ENCODE data around the gene PTPN14.
"Not testable (repeated sequence)": the region's sequence is repeated elsewhere in the genome, so short reads cannot be mapped to it uniquely, and the experiment has no call there.

The PTPN14 gene

GRCh38 chr1:214422137-214422671, 129.2 kb downstream of the PTPN14 start:
- DNase-seq = no peak

GRCh38 chr1:214420833-214421232, 130.6 kb downstream of the PTPN14 start:
- no peak for DNase-seq

GRCh38 chr1:214420341-214420740, 131.1 kb downstream of the PTPN14 start:
- DNase-seq = no peak

GRCh38 chr1:214419650-214420049, 131.8 kb downstream of the PTPN14 start:
- DNase-seq = no peak

GRCh38 chr1:214418391-214418790, 133.0 kb downstream of the PTPN14 start:
- DNase-seq = no peak

- no peak for DNase-seq
Measured at GRCh38 chr1:214417545-214418210, 133.7 kb downstream of the PTPN14 start.

GRCh38 chr1:214416858-214417257, 134.5 kb downstream of the PTPN14 start:
- DNase-seq = no peak

- DNase-seq = no peak
Measured at GRCh38 chr1:214416417-214416816, 135.0 kb downstream of the PTPN14 start.

GRCh38 chr1:214415131-214415530, 136.3 kb downstream of the PTPN14 start:
- DNase-seq = no peak

GRCh38 chr1:214414691-214415090, 136.7 kb downstream of the PTPN14 start:
- no peak for DNase-seq

- no peak for DNase-seq
Measured at GRCh38 chr1:214413315-214413714, 138.1 kb downstream of the PTPN14 start.

GRCh38 chr1:214404571-214405213, 146.7 kb downstream of the PTPN14 start:
- no peak for DNase-seq

- DNase-seq = no peak
Measured at GRCh38 chr1:214404154-214404553, 147.2 kb downstream of the PTPN14 start.

- DNase-seq = no peak
Measured at GRCh38 chr1:214403431-214403830, 148.0 kb downstream of the PTPN14 start.

GRCh38 chr1:214402613-214403083, 148.8 kb downstream of the PTPN14 start:
- peak; percentile 10 for DNase-seq

GRCh38 chr1:214401666-214402065, 149.7 kb downstream of the PTPN14 start:
- no peak for DNase-seq

GRCh38 chr1:214400131-214400530, 151.3 kb downstream of the PTPN14 start:
- DNase-seq = no peak

GRCh38 chr1:214398490-214398889, 152.9 kb downstream of the PTPN14 start:
- DNase-seq = no peak

GRCh38 chr1:214397497-214397896, 153.9 kb downstream of the PTPN14 start:
- no peak for DNase-seq

- no peak for DNase-seq
Measured at GRCh38 chr1:214396330-214396729, 155.1 kb downstream of the PTPN14 start.

- not testable (repeated sequence) for DNase-seq
Measured at GRCh38 chr1:214394569-214394968, 156.8 kb downstream of the PTPN14 start.

- DNase-seq = no peak
Measured at GRCh38 chr1:214393086-214393485, 158.3 kb downstream of the PTPN14 start.

- no peak for DNase-seq
Measured at GRCh38 chr1:214391873-214392645, 159.3 kb downstream of the PTPN14 start.

- DNase-seq = no peak
Measured at GRCh38 chr1:214389734-214390133, 161.7 kb downstream of the PTPN14 start.
